Measurements from ENCODE around the gene EIF4A3. TPM values are rescaled to one million over a fixed set of nuclear protein-coding genes. Genes with fewer than 3 reads are reported as not detected.

EIF4A3 gene
- total RNA-seq, 2 experiments from 2014 or later, result 178 to 183 TPM

DNA sequence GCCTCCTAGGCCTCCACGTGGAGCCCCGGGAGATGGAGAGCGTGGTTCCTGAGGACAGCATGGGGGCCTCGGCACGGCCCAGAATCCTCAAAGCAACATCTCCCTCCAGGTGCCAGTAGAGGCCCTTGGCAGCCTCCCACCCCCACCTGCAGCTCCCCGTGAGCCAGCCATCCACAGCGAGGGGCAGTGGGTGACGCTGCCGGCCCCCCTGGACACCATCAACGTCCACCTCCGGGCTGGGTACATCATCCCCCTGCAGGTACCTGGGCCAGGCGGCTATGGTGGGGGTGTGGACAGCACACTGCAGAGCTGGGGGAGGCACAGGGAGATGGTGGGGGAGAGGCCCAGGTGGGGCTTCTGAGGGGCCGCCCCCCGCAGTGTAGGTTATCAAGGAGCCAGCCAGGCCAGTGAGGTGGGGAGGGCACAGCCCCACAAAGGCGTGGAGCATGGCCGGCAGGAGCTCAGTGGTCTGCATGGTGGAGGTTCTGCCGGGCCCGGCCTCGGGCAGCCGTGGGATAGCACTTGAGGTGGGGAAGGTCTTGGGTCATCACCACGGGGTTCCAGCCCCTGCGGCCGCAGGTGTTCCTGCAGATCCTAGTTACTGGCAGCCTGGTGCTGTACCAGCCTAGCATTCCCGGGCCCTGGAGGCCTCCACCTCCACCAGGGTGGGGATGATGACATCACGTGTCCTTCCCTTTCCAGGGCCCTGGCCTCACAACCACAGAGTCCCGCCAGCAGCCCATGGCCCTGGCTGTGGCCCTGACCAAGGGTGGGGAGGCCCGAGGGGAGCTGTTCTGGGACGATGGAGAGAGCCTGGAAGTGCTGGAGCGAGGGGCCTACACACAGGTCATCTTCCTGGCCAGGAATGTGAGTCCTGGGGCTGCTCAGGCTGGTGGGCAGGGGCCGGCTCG, 29.2 kb downstream of the EIF4A3 start:
- TF ChIP-seq, protein P1, sequence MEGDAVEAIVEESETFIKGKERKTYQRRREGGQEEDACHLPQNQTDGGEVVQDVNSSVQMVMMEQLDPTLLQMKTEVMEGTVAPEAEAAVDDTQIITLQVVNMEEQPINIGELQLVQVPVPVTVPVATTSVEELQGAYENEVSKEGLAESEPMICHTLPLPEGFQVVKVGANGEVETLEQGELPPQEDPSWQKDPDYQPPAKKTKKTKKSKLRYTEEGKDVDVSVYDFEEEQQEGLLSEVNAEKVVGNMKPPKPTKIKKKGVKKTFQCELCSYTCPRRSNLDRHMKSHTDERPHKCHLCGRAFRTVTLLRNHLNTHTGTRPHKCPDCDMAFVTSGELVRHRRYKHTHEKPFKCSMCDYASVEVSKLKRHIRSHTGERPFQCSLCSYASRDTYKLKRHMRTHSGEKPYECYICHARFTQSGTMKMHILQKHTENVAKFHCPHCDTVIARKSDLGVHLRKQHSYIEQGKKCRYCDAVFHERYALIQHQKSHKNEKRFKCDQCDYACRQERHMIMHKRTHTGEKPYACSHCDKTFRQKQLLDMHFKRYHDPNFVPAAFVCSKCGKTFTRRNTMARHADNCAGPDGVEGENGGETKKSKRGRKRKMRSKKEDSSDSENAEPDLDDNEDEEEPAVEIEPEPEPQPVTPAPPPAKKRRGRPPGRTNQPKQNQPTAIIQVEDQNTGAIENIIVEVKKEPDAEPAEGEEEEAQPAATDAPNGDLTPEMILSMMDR (IDR thresholded peaks at IDR 0.05), result no peak
- intact Hi-C loops (cut with micrococcal nuclease), result no loop called here
- H3K4me3 Mint-ChIP-seq, result no peak overlapping the region
- CTCF ChIA-PET, result interaction anchor here (1.0 kb wide), 1 partner anchor 16 kb away, joined by 3 read pairs; the partner anchor contains the start of gene GAA
- peaks cover 6% of the 10 kb centered on the region for H3K36me3 Mint-ChIP-seq (ENCODE audit: low read depth)
- no peak overlapping the region for H3K27ac Mint-ChIP-seq
- no peaks in the 10 kb centered on the region for H3K27me3 Mint-ChIP-seq
- DNase-seq (no peak), ATAC-seq (no peak)
- POLR2A ChIA-PET, result interaction anchor here (0.6 to 1.5 kb wide), 5 partner anchors 10 to 18 kb away, joined by 3 to 4 read pairs (median 3); partner anchors contain the start of gene GAA
- peaks cover 2% of the 10 kb centered on the region for H3K9me3 Mint-ChIP-seq
- H3K4me1 Mint-ChIP-seq (ENCODE audit: low read depth), result no peaks in the 10 kb centered on the region

GRCh38 chr17:80116921-80117380, 30.0 kb downstream of the EIF4A3 start:
- ATAC-seq (no peak), DNase-seq (no peak)
- intact Hi-C loops (cut with micrococcal nuclease), result no loop called here
- Mint-ChIP-seq H3K27ac (no peak overlapping the region), H3K4me3 (no peak overlapping the region), H3K4me1 (ENCODE audit: low read depth) (no peaks in the 10 kb centered on the region), H3K27me3 (no peaks in the 10 kb centered on the region), H3K9me3 (peaks cover 2% of the 10 kb centered on the region), H3K36me3 (ENCODE audit: low read depth) (peaks cover 6% of the 10 kb centered on the region)
- TF ChIP-seq, protein P1 (IDR thresholded peaks at IDR 0.05), result no peak
- POLR2A ChIA-PET, result interaction anchor here (0.6 to 1.5 kb wide), 3 partner anchors 14 to 17 kb away, joined by 3 to 4 read pairs (median 3); partner anchors contain the start of gene GAA
- CTCF ChIA-PET, result interaction anchor here (1.0 kb wide), 1 partner anchor 15 kb away, joined by 3 read pairs; the partner anchor contains the start of gene GAA

DNA sequence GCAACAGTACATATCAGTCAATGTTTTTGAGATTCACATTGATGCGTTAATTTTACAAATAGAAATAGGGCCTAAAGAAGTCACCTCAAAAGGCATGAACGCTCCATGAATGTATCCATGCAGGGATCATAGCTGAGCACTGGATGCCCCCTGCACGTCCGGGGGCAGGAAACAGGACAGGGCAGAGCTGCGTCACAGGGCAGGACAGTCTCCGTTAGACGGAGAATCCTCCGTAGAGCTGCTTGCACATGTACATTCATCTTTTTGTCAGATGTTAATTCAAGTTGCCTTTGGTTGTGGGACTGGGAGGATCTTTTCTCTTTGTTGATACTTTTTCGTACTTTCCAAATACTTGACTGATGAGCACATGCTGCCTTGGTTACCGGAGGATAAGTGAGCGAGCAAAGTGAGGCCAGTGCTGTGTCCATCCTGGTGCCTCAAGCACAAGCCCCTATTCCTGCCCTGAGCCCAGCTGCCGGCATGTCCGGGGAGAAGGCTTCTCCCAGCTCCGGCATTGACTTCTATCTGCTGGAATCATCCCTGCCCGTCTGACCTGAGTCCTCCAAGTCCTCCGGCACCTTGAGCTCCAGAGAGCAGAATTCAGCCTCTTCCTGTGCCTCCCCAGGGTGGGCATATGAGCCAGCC, 30.5 kb downstream of the EIF4A3 start:
- ChIA-PET POLR2A (interaction anchor here (1.1 to 1.5 kb wide), 2 partner anchors 15 to 17 kb away, joined by 3 to 4 read pairs; partner anchors contain the start of gene GAA), CTCF (interaction anchor here (1.0 kb wide), 1 partner anchor 15 kb away, joined by 3 read pairs; the partner anchor contains the start of gene GAA)
- Mint-ChIP-seq H3K9me3 (peaks cover 2% of the 10 kb centered on the region), H3K4me3 (no peak overlapping the region), H3K36me3 (ENCODE audit: low read depth) (peaks cover 6% of the 10 kb centered on the region), H3K27me3 (no peaks in the 10 kb centered on the region), H3K27ac (no peak overlapping the region), H3K4me1 (ENCODE audit: low read depth) (no peaks in the 10 kb centered on the region)
- intact Hi-C loops (cut with micrococcal nuclease), result no loop called here
- no peak for DNase-seq
- no peak for ATAC-seq
- TF ChIP-seq, protein P1 (IDR thresholded peaks at IDR 0.05), result no peak

DNA sequence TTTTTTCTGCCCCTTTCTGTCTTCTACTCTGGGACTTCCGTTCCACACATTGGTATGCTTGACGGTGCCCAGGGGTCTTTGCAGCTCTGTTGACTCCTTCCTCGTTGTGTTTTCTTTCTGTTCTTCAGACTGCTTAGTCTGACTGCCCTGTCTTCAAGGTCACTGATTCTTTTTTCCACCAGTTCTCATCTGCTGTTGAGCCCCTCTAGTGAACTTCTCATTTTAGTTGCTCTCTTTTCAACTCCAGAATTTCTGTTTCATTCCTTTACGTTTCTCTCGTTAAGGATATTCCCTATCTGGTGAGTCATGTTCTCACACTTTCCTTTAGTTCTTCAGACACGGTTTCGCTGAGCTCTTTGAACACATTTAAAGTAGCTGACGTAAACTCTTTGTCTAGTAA, 31.8 kb downstream of the EIF4A3 start:
- H3K27ac Mint-ChIP-seq, result no peak overlapping the region

More for the DNA sequence above, 31.8 kb downstream of the EIF4A3 start:
- Mint-ChIP-seq H3K36me3 (ENCODE audit: low read depth) (peaks cover 6% of the 10 kb centered on the region), H3K4me3 (no peak overlapping the region), H3K27me3 (no peaks in the 10 kb centered on the region), H3K9me3 (peaks cover 2% of the 10 kb centered on the region), H3K4me1 (ENCODE audit: low read depth) (no peaks in the 10 kb centered on the region)
- intact Hi-C loops (cut with micrococcal nuclease), result no loop called here
- ChIA-PET CTCF (interaction anchor here (0.8 to 1.6 kb wide), 2 partner anchors 14 to 95 kb away, joined by 3 to 7 read pairs; partner anchors contain the start of gene GAA), POLR2A (interaction anchor here (0.6 to 1.1 kb wide), 3 partner anchors 14 to 269 kb away, joined by 3 to 4 read pairs (median 3); partner anchors contain the start of gene GAA)
- TF ChIP-seq, protein P1 (IDR thresholded peaks at IDR 0.05), result no peak
- DNase-seq, result no peak
- ATAC-seq, result no peak
